ENCODE measurements around the gene FDXR. TPM values are rescaled to one million over a fixed set of nuclear protein-coding genes. Genes with fewer than 3 reads are reported as not detected.

Gene FDXR
- total RNA-seq, 1 experiment from 2014 or later = 39.7 TPM

DNA sequence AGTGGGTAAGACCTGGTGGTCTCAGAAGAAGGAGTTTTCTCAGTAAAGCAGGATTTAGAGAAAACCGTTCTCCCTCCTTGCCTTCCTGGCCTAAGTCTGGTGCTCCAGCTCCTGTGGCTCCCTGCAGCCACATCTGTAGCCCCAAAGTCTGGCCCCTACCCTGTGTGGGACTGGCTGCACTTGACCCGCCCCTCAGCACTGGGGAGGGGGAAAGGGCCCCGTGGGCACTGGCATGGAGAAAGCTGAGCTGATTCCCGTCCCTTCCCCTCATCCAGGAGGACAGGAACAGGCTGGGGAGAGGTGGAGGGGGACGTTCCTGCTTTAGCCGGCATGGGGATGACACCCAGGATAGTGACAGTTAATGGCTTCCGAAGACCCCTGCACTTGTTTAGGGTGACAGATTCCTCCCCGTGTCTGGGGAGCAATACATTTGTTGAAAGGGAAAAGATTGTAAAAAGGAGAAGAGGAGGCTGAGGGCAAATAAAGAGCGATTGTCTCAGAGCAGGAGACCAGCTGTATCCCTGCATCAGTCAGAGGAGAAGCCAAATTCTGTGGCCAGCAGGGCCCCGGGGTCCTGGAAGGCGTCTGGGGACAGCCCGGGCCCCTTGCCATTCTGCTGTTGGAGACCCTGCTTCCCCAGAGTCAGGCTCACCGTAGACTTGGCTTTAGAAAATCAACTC is 51.0 kb downstream of the FDXR start:
- no peaks in the 10 kb centered on the region for H3K79me1 ChIP-seq (ENCODE audit: insufficient read depth, low read depth, low read length, poor library complexity, severe bottlenecking)
- TF ChIP-seq, protein P1, sequence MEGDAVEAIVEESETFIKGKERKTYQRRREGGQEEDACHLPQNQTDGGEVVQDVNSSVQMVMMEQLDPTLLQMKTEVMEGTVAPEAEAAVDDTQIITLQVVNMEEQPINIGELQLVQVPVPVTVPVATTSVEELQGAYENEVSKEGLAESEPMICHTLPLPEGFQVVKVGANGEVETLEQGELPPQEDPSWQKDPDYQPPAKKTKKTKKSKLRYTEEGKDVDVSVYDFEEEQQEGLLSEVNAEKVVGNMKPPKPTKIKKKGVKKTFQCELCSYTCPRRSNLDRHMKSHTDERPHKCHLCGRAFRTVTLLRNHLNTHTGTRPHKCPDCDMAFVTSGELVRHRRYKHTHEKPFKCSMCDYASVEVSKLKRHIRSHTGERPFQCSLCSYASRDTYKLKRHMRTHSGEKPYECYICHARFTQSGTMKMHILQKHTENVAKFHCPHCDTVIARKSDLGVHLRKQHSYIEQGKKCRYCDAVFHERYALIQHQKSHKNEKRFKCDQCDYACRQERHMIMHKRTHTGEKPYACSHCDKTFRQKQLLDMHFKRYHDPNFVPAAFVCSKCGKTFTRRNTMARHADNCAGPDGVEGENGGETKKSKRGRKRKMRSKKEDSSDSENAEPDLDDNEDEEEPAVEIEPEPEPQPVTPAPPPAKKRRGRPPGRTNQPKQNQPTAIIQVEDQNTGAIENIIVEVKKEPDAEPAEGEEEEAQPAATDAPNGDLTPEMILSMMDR (conservative IDR thresholded peaks at IDR 0.05) = no peak
- no peak for DNase-seq
- no peak overlapping the region for H3K4me2 ChIP-seq (ENCODE audit: insufficient read depth, insufficient read length, low read length)
- H2BK5ac ChIP-seq (ENCODE audit: insufficient read length, low read length) = no peak overlapping the region
- no peak overlapping the region for H3K56ac ChIP-seq (ENCODE audit: insufficient read length, low read depth, low read length)
- no peak overlapping the region for H3K18ac ChIP-seq (ENCODE audit: insufficient read length, low read depth, low read length)
- no peak overlapping the region for H2BK120ac ChIP-seq (ENCODE audit: low read depth, low read length, poor library complexity, severe bottlenecking)
- H2BK20ac ChIP-seq (ENCODE audit: low read depth, low read length, poor library complexity, severe bottlenecking) = no peak overlapping the region
- Mint-ChIP-seq H3K27ac (no peak overlapping the region), H3K4me3 (no peak overlapping the region), H3K36me3 (ENCODE audit: insufficient read depth in 1 of 3, low read depth in 3 of 3) (peaks cover 4 to 9% (median 4%) of the 10 kb centered on the region in 3 experiments; a peak in 5 of 7 replicates), H3K27me3 (ENCODE audit: low read depth) (no peaks in the 10 kb centered on the region; the same call in 1 of the 2 replicates), H3K4me1 (peaks cover 0 to 5% of the 10 kb centered on the region in 2 experiments; a peak in 2 of 4 replicates), H3K9me3 (no peaks in the 10 kb centered on the region)
- no peak overlapping the region for H3T11ph ChIP-seq (ENCODE audit: low read length)
- no peak overlapping the region for H4K5ac ChIP-seq (ENCODE audit: insufficient read length, low read depth, low read length)
- no peak overlapping the region for H3K23ac ChIP-seq (ENCODE audit: insufficient read length, low read depth, low read length)
- H2AK5ac ChIP-seq (ENCODE audit: insufficient read length, low read length) = no peak overlapping the region
- H3K4me1 ChIP-seq (ENCODE audit: insufficient read depth, low read length) = no peaks in the 10 kb centered on the region
- no peak overlapping the region for H2BK15ac ChIP-seq (ENCODE audit: low read depth, low read length)
- no peak overlapping the region for H3K14ac ChIP-seq (ENCODE audit: insufficient read depth, low read length)
- no peak overlapping the region for H4K8ac ChIP-seq (replicated peaks; ENCODE audit: insufficient read length, low read depth, low read length)
- H3K9me3 ChIP-seq (ENCODE audit: control insufficient read depth, low read depth, low read length) = no peaks in the 10 kb centered on the region
- WGBS (ENCODE audit: extremely low coverage, insufficient read length, low lambda C conversion rate) = no CpG with 5 or more reads among the region's 13 CpGs
- H3K23me2 ChIP-seq (ENCODE audit: insufficient read length, low read depth, low read length, poor library complexity, severe bottlenecking) = no peaks in the 10 kb centered on the region
- no peak overlapping the region for H3K27ac ChIP-seq (ENCODE audit: insufficient read length, low read depth, low read length)
- no peak overlapping the region for H2BK12ac ChIP-seq (ENCODE audit: insufficient read length, low read depth, low read length)
- H4K20me1 ChIP-seq (ENCODE audit: control insufficient read depth, insufficient read depth, insufficient read length) = no peaks in the 10 kb centered on the region
- H3K27me3 ChIP-seq (ENCODE audit: insufficient read depth, low read length) = no peaks in the 10 kb centered on the region
- no peaks in the 10 kb centered on the region for H3K79me2 ChIP-seq (ENCODE audit: insufficient read depth, low read length)
- H2AFZ ChIP-seq (ENCODE audit: low read length) = no peak overlapping the region
- H3K4ac ChIP-seq (ENCODE audit: low read depth, low read length) = no peak overlapping the region
- H3K9ac ChIP-seq (ENCODE audit: extremely low read depth, insufficient read length, low read length) = no peak overlapping the region
- H4K91ac ChIP-seq (ENCODE audit: insufficient read length, low read depth, low read length) = no peak overlapping the region

Measured in H9 (cell line).